Transverse colon (tissue), 4 donors: Measurements from ENCODE around the gene GRIN2B.

Experiments
- CTCF ChIP-seq, 5 experiments: fragments of 200-600 bp in 3 of 5; fragments of 450-650 bp in 2 of 5; sonication (generic) in 3 of 5; IDR thresholded peaks; 1 replicate in 2 of 5; 2 replicates in 3 of 5; pipeline ENCODE4 v1.5.1; 2016 to 2017; ENCODE audit warnings: antibody characterized with exemption in 5 of 5, inconsistent platforms in 3 of 5, mild to moderate bottlenecking in 2 of 5, moderate library complexity in 1 of 5
- EP300 ChIP-seq: sonication (generic); formaldehyde crosslinking; IDR thresholded peaks from one replicate; pipeline ENCODE4 v1.6.1; 2017; ENCODE audit warnings: antibody characterized with exemption, low read depth
- POLR2A ChIP-seq: fragments of 450-650 bp; IDR thresholded peaks from one replicate; pipeline ENCODE4 v1.6.1; 2016; ENCODE audit warnings: antibody characterized with exemption, mild to moderate bottlenecking, moderate library complexity
- POLR2AphosphoS5 ChIP-seq, 3 donors: sonication (generic); formaldehyde crosslinking; IDR thresholded peaks; one replicate each; pipeline ENCODE4 v1.6.1; 2016; ENCODE audit warnings: antibody characterized with exemption in 3 of 3

- no peak for TF ChIP-seq CTCF (IDR thresholded peaks at IDR 0.05)
- TF ChIP-seq POLR2AphosphoS5 (IDR thresholded peaks at IDR 0.05), result no peak
- TF ChIP-seq POLR2A, result no peak
- no peak for TF ChIP-seq EP300
Observed at GRCh38 chr12:13973996-13974395, 7.4 kb downstream of the GRIN2B start.
